T-cell (primary cell): ENCODE data around the gene DPEP1. TPM values are rescaled to one million over a fixed set of nuclear protein-coding genes. Genes with fewer than 3 reads are reported as not detected.

ENCODE experiments used
- ATAC-seq, 4 experiments: fragments of 200-7000 bp in 3 of 4; fragments of 150-1000 bp in 1 of 4; cut with Tn5 transposase; replicated peaks in 1 of 4; 1 replicate in 3 of 4; 2 replicates in 1 of 4; pipeline ENCODE4 v1.10.0; 2021; ENCODE audit warnings: moderate library complexity in 3 of 4, mild to moderate bottlenecking in 2 of 4, moderate number of reproducible peaks in 1 of 4
- CTCF ChIA-PET, 2 donors: fragments of 300-600 bp; sonication (Branson Sonifier 250); formaldehyde crosslinking; loops; one replicate each; lab custom pipeline; 2022; ENCODE audit warnings: antibody characterized with exemption in 2 of 2; lab: Charles Lee
- POLR2A ChIA-PET, 2 donors: fragments of 300-600 bp; sonication (Branson Sonifier 250); formaldehyde crosslinking; loops; one replicate each; lab custom pipeline; 2022; ENCODE audit warnings: antibody characterized with exemption in 2 of 2; lab: Charles Lee
- DNase-seq, 35 experiments: peaks; one replicate each; pipeline versions ENCODE4 v3.0.0 to v3.0.0-alpha.2; 2013 to 2023
- H3K27ac ChIP-seq: one replicate; pipeline ENCODE4 v1.5.1; 2013; ENCODE audit warnings: low read length
- H3K27me3 ChIP-seq, 2 experiments: replicated peaks in 1 of 2; 1 replicate in 1 of 2; 2 replicates in 1 of 2; pipeline versions ENCODE4 v1.6.1 to v1.7.0; 2013; ENCODE audit warnings: low read length in 1 of 2, mixed read lengths in 1 of 2; ENCODE audit not compliant: control insufficient read depth in 2 of 2, insufficient read depth in 2 of 2; ENCODE audit errors: extremely low read depth in 1 of 2
- H3K36me3 ChIP-seq, 2 donors: 1 replicate in 1 of 2; 2 replicates in 1 of 2; pipeline versions ENCODE4 v1.6.1 to v1.7.0; 2013; ENCODE audit warnings: low read length in 1 of 2; ENCODE audit not compliant: control insufficient read depth in 2 of 2, insufficient read depth in 1 of 2; ENCODE audit errors: extremely low read depth in 1 of 2
- H3K4me1 ChIP-seq, 2 experiments: 1 replicate in 1 of 2; 2 replicates in 1 of 2; pipeline versions ENCODE4 v1.6.1 to v1.7.0; 2013; ENCODE audit warnings: low read length in 2 of 2, mixed read lengths in 1 of 2; ENCODE audit not compliant: insufficient read depth in 2 of 2, control insufficient read depth in 1 of 2; ENCODE audit errors: extremely low read depth in 1 of 2
- H3K4me3 ChIP-seq, 2 donors: 1 replicate in 1 of 2; 2 replicates in 1 of 2; pipeline versions ENCODE4 v1.5.1 to v1.7.0; 2013; ENCODE audit warnings: mild to moderate bottlenecking in 2 of 2, low read length in 1 of 2, moderate library complexity in 1 of 2; ENCODE audit not compliant: control insufficient read depth in 1 of 2; ENCODE audit errors: extremely low read depth in 1 of 2
- H3K9me3 ChIP-seq: 2 replicates; pipeline ENCODE4 v1.7.0; 2013
- H3K27ac Mint-ChIP-seq, 2 donors: one replicate each; pipeline ENCODE4 v1.8.0; 2020 to 2021; ENCODE audit warnings: mild to moderate bottlenecking in 2 of 2, mixed read lengths in 2 of 2
- H3K27me3 Mint-ChIP-seq, 2 donors: one replicate each; pipeline ENCODE4 v1.8.0; 2021 to 2022; ENCODE audit warnings: mixed read lengths in 2 of 2
- H3K36me3 Mint-ChIP-seq: one replicate; pipeline ENCODE4 v1.8.0; 2021; ENCODE audit warnings: mixed read lengths
- H3K4me1 Mint-ChIP-seq, 3 donors: one replicate each; pipeline ENCODE4 v1.8.0; 2020 to 2022; ENCODE audit warnings: mixed read lengths in 3 of 3, mild to moderate bottlenecking in 1 of 3
- H3K4me3 Mint-ChIP-seq, 3 donors: one replicate each; pipeline ENCODE4 v1.8.0; 2020 to 2022; ENCODE audit warnings: mild to moderate bottlenecking in 3 of 3, mixed read lengths in 3 of 3, moderate library complexity in 3 of 3
- H3K9me3 Mint-ChIP-seq, 3 donors: one replicate each; pipeline ENCODE4 v1.8.0; 2020 to 2022; ENCODE audit warnings: mixed read lengths in 3 of 3
- WGBS: methylation state at CpG from one replicate; pipeline ENCODE4 v1.1.5; 2013; ENCODE audit warnings: missing lambda C conversion rate; ENCODE audit not compliant: insufficient coverage; 5-methylcytosine and 5-hydroxymethylcytosine counted together
- total RNA-seq, 35 experiments: library from RNA in 6 of 35; stranded (reverse) in 6 of 35; fragments of 120-200 nt in 1 of 35; gene quantifications; one replicate each; pipeline versions ENCODE4 v1.2.1 to v1.2.4 and lab custom pipeline; 2013 to 2026

The DPEP1 gene
- total RNA-seq, 5 donors from 2014 or later (not counting 1 experiment from before 2014, with no cell fraction given): 0.18 TPM; not detected in 4

- Mint-ChIP-seq H3K27me3 (peaks cover 5 to 28% of the 10 kb centered on the region in 2 donors), H3K4me1 (peaks cover 11 to 25% (median 19%) of the 10 kb centered on the region in 3 donors), H3K9me3 (no peaks in the 10 kb centered on the region), H3K36me3 (peaks cover 1% of the 10 kb centered on the region), H3K27ac (peak overlapping the region in 1 of 2 donors; percentile 55), H3K4me3 (peak overlapping the region in 1 of 3 donors; percentile 54)
- Histone ChIP-seq H3K27ac (no peak overlapping the region), H3K36me3 (no peaks in the 10 kb centered on the region), H3K9me3 (no peaks in the 10 kb centered on the region), H3K4me3 (no peak overlapping the region), H3K4me1 (peaks cover 3 to 39% of the 10 kb centered on the region in 2 experiments), H3K27me3 (peaks cover 2 to 61% of the 10 kb centered on the region in 2 experiments)
- WGBS: 85% methylated on average over 16 of the region's 19 CpGs
- no peak for DNase-seq
- ChIA-PET POLR2A (no interaction called here), CTCF (no interaction called here)
- no peak for ATAC-seq
These were observed 40.8 kb upstream of the DPEP1 start for GRCh38 chr16:89572485-89573205.

- 89% methylated on average over 30 of the region's 31 CpGs for WGBS
- DNase-seq: no peak
- Mint-ChIP-seq H3K9me3 (no peaks in the 10 kb centered on the region), H3K4me3 (peak overlapping the region; percentile 39 to 54 (median 47)), H3K27me3 (peaks cover 5 to 30% of the 10 kb centered on the region in 2 donors), H3K4me1 (peaks cover 11 to 24% (median 17%) of the 10 kb centered on the region in 3 donors), H3K36me3 (no peaks in the 10 kb centered on the region), H3K27ac (peak overlapping the region in 1 of 2 donors; percentile 19)
- H3K36me3 ChIP-seq: no peaks in the 10 kb centered on the region
- H3K4me3 ChIP-seq: peak overlapping the region in 1 of 2 donors; percentile 64
- H3K9me3 ChIP-seq: no peaks in the 10 kb centered on the region
- peaks cover 3 to 39% of the 10 kb centered on the region in 2 experiments for H3K4me1 ChIP-seq
- no peak overlapping the region for H3K27ac ChIP-seq
- peaks cover 2 to 57% of the 10 kb centered on the region in 2 experiments for H3K27me3 ChIP-seq
- POLR2A ChIA-PET: no interaction called here
- no peak for ATAC-seq
- CTCF ChIA-PET: no interaction called here
These were observed 39.4 kb upstream of the DPEP1 start for GRCh38 chr16:89573826-89574680.

GRCh38 chr16:89574681-89575246 is 38.7 kb upstream of the DPEP1 start:
- DNase-seq (peak in 16 of 35 experiments; percentile 18 to 70 (median 36)), ATAC-seq (peak; percentile 54 to 69 (median 59))
- Histone ChIP-seq H3K36me3 (no peaks in the 10 kb centered on the region), H3K27ac (no peak overlapping the region), H3K4me1 (peaks cover 3 to 39% of the 10 kb centered on the region in 2 experiments), H3K4me3 (peak overlapping the region; percentile 34 to 64), H3K9me3 (no peaks in the 10 kb centered on the region), H3K27me3 (peaks cover 2 to 55% of the 10 kb centered on the region in 2 experiments)
- H3K9me3 Mint-ChIP-seq: no peaks in the 10 kb centered on the region
- ChIA-PET CTCF (interaction anchor here in 1 of 2 donors (0.6 kb wide), 1 partner anchor 152 kb away, joined by 6 read pairs; no protein-coding TSS in a partner anchor), POLR2A (interaction anchor here in 1 of 2 donors (0.7 kb wide), 1 partner anchor 289 kb away, joined by 5 read pairs; no protein-coding TSS in a partner anchor)
- H3K4me3 Mint-ChIP-seq: peak overlapping the region; percentile 44 to 66 (median 59)
- peaks cover 5 to 30% of the 10 kb centered on the region in 2 donors for H3K27me3 Mint-ChIP-seq
- no peak overlapping the region for H3K27ac Mint-ChIP-seq
- peaks cover 11 to 24% (median 17%) of the 10 kb centered on the region in 3 donors for H3K4me1 Mint-ChIP-seq
- 5% methylated on average over 44 of the region's 55 CpGs for WGBS
- H3K36me3 Mint-ChIP-seq: no peaks in the 10 kb centered on the region

GRCh38 chr16:89575247-89576152 is 37.9 kb upstream of the DPEP1 start, which contains the start of gene CPNE7:
TSS of gene CPNE7 (plus strand) at chr16:89575758. CDS start at chr16:89575898, 140 bp downstream.
- no peak within 1 kb of the TSS for H3K27ac ChIP-seq
- Mint-ChIP-seq H3K36me3 (no peaks in the 10 kb centered on the region), H3K9me3 (no peaks in the 10 kb centered on the region), H3K27me3 (peaks cover 5 to 30% of the 10 kb centered on the region in 2 donors), H3K27ac (no peak within 1 kb of the TSS), H3K4me3 (peak within 1 kb of the TSS; percentile 44 to 66 (median 59)), H3K4me1 (peaks cover 11 to 24% (median 17%) of the 10 kb centered on the region in 3 donors)
- peak within 1 kb of the TSS; percentile 34 to 64 for H3K4me3 ChIP-seq
- H3K36me3 ChIP-seq: no peaks in the 10 kb centered on the region
- H3K27me3 ChIP-seq: peaks cover 2 to 47% of the 10 kb centered on the region in 2 experiments
- peaks cover 3 to 39% of the 10 kb centered on the region in 2 experiments for H3K4me1 ChIP-seq
- no peaks in the 10 kb centered on the region for H3K9me3 ChIP-seq
- DNase-seq (peak in 1 of 35 experiments; percentile 47), ATAC-seq (peak; percentile 25 to 49 (median 36))
- ChIA-PET CTCF (interaction anchor here in 1 of 2 donors (0.6 kb wide), 1 partner anchor 152 kb away, joined by 6 read pairs; no protein-coding TSS in a partner anchor), POLR2A (interaction anchor here in 1 of 2 donors (0.7 kb wide), 1 partner anchor 288 kb away, joined by 5 read pairs; no protein-coding TSS in a partner anchor)
- WGBS: 3% methylated on average over 79 of the region's 103 CpGs

GRCh38 chr16:89576153-89577054 is 37.0 kb upstream of the DPEP1 start:
- H3K9me3 Mint-ChIP-seq: no peaks in the 10 kb centered on the region
- Histone ChIP-seq H3K27ac (no peak overlapping the region), H3K36me3 (no peaks in the 10 kb centered on the region), H3K9me3 (no peaks in the 10 kb centered on the region), H3K4me1 (peaks cover 3 to 39% of the 10 kb centered on the region in 2 experiments), H3K4me3 (no peak overlapping the region), H3K27me3 (peaks cover 2 to 44% of the 10 kb centered on the region in 2 experiments)
- no peak for ATAC-seq
- no peak for DNase-seq
- WGBS: 57% methylated on average over 73 of the region's 89 CpGs
- ChIA-PET POLR2A (no interaction called here), CTCF (no interaction called here)
- peaks cover 11 to 22% (median 17%) of the 10 kb centered on the region in 3 donors for H3K4me1 Mint-ChIP-seq
- H3K4me3 Mint-ChIP-seq: peak overlapping the region in 1 of 3 donors; percentile 44
- no peaks in the 10 kb centered on the region for H3K36me3 Mint-ChIP-seq
- no peak overlapping the region for H3K27ac Mint-ChIP-seq
- peaks cover 5 to 30% of the 10 kb centered on the region in 2 donors for H3K27me3 Mint-ChIP-seq
